Amygdala (tissue), 56 donors: Measurements from ENCODE around the gene SEMA3F.
A peak's percentile ranks its signal among the peaks of the same experiment; 100 is the strongest.
"Not testable (repeated sequence)": the region's sequence is repeated elsewhere in the genome, so short reads cannot be mapped to it uniquely, and the experiment has no call there.

Experiments used
- DNase-seq, 56 donors: peaks; one replicate each; lab custom pipeline; 2025; lab: John Stamatoyannopoulos, UW

SEMA3F gene

GRCh38 chr3:50227390-50228183 lies 72.5 kb downstream of the SEMA3F start:
- DNase-seq, result peak; percentile 42 to 92 (median 78)

GRCh38 chr3:50228184-50228763 lies 73.2 kb downstream of the SEMA3F start:
- DNase-seq, result not testable (repeated sequence)

DNA sequence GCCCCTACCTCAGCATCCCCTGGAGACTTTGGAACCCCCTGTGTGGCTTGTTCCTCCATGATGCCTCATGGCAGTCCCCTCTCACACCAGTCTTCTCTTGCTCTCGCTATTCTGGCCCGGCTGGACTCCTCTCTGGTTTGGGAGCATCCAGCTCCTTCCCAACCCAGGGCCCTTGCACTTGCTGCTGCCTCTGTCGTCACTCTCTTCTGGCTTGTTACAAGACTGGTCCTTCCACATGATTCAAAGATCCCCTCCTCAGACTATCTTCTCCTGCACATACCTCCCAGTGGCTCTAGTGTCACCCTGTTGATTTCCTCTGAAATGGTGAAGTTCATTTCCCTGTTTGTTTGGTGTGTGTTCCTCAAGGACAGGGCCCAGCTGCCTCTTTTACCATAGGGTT lies 74.4 kb downstream of the SEMA3F start:
- no peak for DNase-seq

- peak in 5 of 56 donors; percentile 8 to 47 (median 31) for DNase-seq
These were observed 75.1 kb downstream of the SEMA3F start for GRCh38 chr3:50230104-50230793.

DNA sequence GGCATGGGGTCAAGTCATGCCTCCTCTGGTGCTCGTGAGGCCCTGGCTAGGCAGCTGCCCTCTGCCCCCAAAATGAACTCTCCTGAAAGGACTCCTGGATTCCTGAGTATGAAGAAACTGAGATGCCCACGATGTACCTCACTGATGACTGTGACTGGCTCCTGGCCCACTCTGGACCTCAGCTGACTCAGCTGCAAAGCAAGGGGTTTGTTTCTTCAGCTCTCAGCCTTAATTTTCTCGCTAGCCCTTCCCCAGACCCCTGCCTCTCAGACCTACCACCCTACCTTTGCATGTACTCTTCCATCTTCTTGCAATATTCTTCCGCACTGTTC lies 75.6 kb downstream of the SEMA3F start:
- no peak for DNase-seq

GRCh38 chr3:50231581-50231980 lies 76.5 kb downstream of the SEMA3F start:
- DNase-seq, result no peak

GRCh38 chr3:50232303-50232702 lies 77.2 kb downstream of the SEMA3F start:
- DNase-seq, result no peak

DNA sequence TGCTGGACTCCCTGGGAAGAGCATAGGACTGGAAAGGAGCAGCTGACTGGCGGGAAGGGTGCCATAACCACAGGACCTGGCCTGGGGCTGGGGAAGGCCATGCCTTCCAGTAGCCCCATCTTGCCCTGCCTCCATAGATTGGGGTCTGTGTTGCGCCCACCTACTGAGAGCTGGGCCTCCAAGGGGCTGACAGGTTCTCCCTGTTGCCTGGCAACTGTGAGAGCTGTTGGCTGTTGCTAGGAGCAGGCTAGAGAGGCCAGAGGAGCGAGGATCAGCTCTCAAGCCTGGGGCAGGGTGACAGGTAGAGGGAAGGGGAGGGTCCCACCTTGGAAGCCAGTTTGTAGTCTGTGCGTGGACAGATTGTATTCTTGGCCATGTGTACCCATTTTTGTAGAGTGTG lies 78.1 kb downstream of the SEMA3F start:
- no peak for DNase-seq

DNA sequence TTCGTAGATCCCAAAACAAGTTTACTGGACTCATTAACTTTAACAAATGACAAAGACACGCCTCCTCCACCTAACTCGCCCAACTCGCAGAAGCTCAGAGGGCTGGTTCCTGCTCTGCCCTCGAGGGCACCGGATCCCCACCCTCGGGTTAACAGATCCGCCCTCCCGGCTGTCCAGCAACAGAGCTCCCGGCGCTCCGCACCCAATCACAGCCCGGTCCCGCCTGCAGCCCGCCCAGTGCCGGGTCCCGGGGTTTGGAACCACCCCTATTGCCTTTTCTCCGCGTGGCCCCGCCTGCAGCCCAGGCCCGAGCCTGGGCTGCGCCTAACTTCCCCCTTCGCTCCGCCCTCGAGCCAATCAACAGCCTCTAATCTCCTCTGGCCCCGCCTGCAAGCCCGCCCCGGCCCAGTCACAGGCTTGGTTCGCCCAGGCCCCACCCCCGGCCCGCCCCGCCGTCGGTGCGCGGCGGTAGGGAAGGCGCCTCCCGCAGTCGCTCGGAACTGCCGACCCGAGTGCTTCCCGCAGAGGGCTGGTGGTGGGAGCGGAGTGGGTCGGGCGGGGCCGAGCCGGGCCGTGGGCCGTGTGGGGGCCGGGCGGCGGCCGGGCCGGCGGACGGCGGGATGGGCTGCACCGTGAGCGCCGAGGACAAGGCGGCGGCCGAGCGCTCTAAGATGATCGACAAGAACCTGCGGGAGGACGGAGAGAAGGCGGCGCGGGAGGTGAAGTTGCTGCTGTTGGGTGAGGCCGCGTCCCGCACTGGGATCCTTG lies 80.8 kb downstream of the SEMA3F start, which contains the start of gene GNAI2:
Gene GNAI2, plus strand, starts transcription at position 489 of the 768 bp plus-strand sequence. Its CDS starts 132 bp downstream, at position 621.
- peak; percentile 73 to 100 (median 98) for DNase-seq

DNA sequence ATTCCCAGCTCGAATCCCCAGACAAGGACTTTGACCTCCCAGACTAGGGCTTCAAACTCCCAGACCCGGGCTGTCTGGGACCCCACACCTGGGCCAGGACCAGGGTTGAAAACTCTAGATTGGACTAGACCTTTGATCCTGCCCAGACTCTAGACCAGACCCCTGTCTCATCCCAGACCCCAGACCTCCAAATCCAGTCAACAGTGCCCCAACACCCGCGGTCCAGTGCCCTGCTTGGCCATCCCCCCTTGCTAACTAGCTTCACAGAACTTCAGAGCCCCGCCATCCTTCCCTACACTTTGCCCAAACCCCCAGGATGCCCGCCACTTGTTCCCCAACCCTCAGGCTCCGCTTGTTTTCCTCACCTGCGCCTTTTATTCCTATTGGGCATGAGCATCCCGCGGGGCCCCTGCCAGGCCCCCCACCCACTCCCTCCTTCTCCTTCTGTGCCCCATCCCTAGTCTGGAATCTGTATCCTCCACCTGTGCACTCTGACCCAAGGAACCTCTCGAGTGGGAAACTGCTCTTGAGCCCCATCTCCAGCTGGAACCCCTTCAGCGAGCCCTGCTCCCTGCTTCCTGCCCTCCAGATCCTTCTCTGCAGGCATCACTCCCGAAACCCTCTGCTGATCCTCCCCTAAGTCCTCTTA lies 81.5 kb downstream of the SEMA3F start:
- DNase-seq, result no peak

GRCh38 chr3:50237133-50237651 lies 82.1 kb downstream of the SEMA3F start:
- peak in 7 of 56 donors; percentile 14 to 51 (median 36) for DNase-seq

GRCh38 chr3:50237754-50238548 lies 82.8 kb downstream of the SEMA3F start:
- peak in 47 of 56 donors; percentile 19 to 81 (median 58) for DNase-seq

DNA sequence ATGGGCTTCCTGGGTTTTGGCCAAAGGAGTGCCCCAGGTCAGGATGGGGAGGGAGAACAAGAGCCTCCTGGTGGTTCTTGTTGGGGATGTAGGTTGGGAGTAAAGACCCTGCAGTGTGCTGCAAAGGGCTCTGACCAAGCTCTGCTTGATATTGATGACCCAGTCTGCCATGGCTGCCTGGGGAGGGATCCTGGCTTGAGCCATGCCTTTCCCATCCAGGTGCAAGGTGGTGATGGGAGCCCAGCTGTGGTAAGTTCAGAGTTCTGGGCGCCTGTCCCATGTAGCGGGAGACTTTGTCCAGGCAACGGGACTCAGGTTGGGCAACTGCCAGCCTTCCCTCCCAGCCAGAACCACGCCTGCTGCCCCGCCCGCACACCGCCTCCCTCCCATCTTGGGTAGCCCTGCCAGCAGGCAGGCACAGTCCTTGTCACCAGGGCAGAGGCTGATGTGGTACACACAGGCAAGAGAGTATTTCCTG lies 83.5 kb downstream of the SEMA3F start:
- peak in 44 of 56 donors; percentile 6 to 86 (median 56) for DNase-seq
